Panc1 (cell line): ENCODE data around the gene SPATC1L. TPM values are rescaled to one million over a fixed set of nuclear protein-coding genes. Genes with fewer than 3 reads are reported as not detected.

Experiments
- ATAC-seq: fragments of 200-7000 bp; cut with Tn5 transposase; 2 replicates; pipeline ENCODE4 v1.9.1; 2020; ENCODE audit warnings: mild to moderate bottlenecking, moderate library complexity
- BruUV-seq: library from RNA; stranded (reverse); fragments of 400-500 nt; replicated peaks from 2 replicates; lab custom pipeline; 2021; lab: Mats Ljungman, UMichigan
- CTCF ChIA-PET: fragments of 300-600 bp; sonication (Branson Sonifier 250); formaldehyde crosslinking; loops from one replicate; lab custom pipeline; 2022; ENCODE audit warnings: antibody characterized with exemption; lab: Charles Lee
- POLR2A ChIA-PET: fragments of 300-600 bp; sonication (Branson Sonifier 250); formaldehyde crosslinking; loops from one replicate; lab custom pipeline; 2022; ENCODE audit warnings: antibody characterized with exemption; lab: Charles Lee
- DNase-seq: peaks from one replicate; pipeline ENCODE4 v3.0.0-alpha.2; 2010; ENCODE audit warnings: low read depth, low spot score
- H3K27ac ChIP-seq: 2 replicates; pipeline ENCODE4 v1.5.1; 2011; ENCODE audit warnings: mild to moderate bottlenecking, low read length, inconsistent platforms
- H3K27me3 ChIP-seq: fragments of 200-500 bp; sonication (Bioruptor generic); 2 replicates; pipeline ENCODE4 v1.6.0; 2014; ENCODE audit warnings: low read length, inconsistent platforms; ENCODE audit not compliant: control insufficient read depth, insufficient read depth
- H3K36me3 ChIP-seq: fragments of 200-500 bp; sonication (Bioruptor generic); 2 replicates; pipeline ENCODE4 v1.5.1; 2014; ENCODE audit warnings: inconsistent platforms, mild to moderate bottlenecking, low read length, moderate library complexity; ENCODE audit not compliant: control insufficient read depth, insufficient read depth
- H3K4me1 ChIP-seq: 2 replicates; pipeline ENCODE4 v1.5.1; 2011; ENCODE audit warnings: inconsistent platforms, mild to moderate bottlenecking, low read length, moderate library complexity; ENCODE audit not compliant: control insufficient read depth, insufficient read depth
- H3K4me3 ChIP-seq, 2 experiments: 2 replicates each; pipeline ENCODE4 v1.5.1; 2011 to 2012; ENCODE audit warnings: low read depth in 2 of 2, low read length in 2 of 2, mild to moderate bottlenecking in 2 of 2, inconsistent platforms in 1 of 2, moderate library complexity in 1 of 2
- H3K9me3 ChIP-seq: fragments of 200-500 bp; sonication (Bioruptor generic); 2 replicates; pipeline ENCODE4 v1.5.1; 2014; ENCODE audit warnings: low read depth, mild to moderate bottlenecking, inconsistent platforms, low read length, moderate library complexity; ENCODE audit not compliant: control insufficient read depth, insufficient read depth
- CTCF ChIP-seq: fragments of 450-650 bp; IDR thresholded peaks from 2 replicates; pipeline ENCODE4 v1.5.1; 2017; ENCODE audit warnings: mild to moderate bottlenecking
- POLR2AphosphoS5 ChIP-seq: IDR thresholded peaks from 2 replicates; pipeline ENCODE4 v1.6.1; 2012; ENCODE audit warnings: mild to moderate bottlenecking, low read depth, low read length, moderate library complexity
- REST ChIP-seq, 2 experiments: IDR thresholded peaks; 2 replicates each; pipeline ENCODE4 v1.6.1; 2011 to 2012; ENCODE audit warnings: low read depth in 2 of 2, control low read depth in 1 of 2, low read length in 1 of 2, mild to moderate bottlenecking in 1 of 2, moderate library complexity in 1 of 2; ENCODE audit not compliant: insufficient read depth in 1 of 2
- SIN3A ChIP-seq: IDR thresholded peaks from 2 replicates; pipeline ENCODE4 v1.6.1; 2012; ENCODE audit warnings: low read depth, mild to moderate bottlenecking, low read length, moderate library complexity, borderline replicate concordance; ENCODE audit not compliant: insufficient read depth
- TCF7L2 ChIP-seq: IDR thresholded peaks from 2 replicates; pipeline ENCODE4 v1.6.1; 2011; ENCODE audit warnings: mild to moderate bottlenecking, low read depth, low read length, inconsistent platforms
- in situ Hi-C: cut with HindIII; loops from 2 replicates; pipeline ENCODE4 v1.10.0; 2016; ENCODE audit warnings: low sequenced_read_pairs, low pct_unique_long_range_greater_than_20kb
- intact Hi-C: fragments of 100-400 bp; cut with micrococcal nuclease; formaldehyde crosslinking; loops from one replicate; pipeline ENCODE4 v1.10.0; 2022; ENCODE audit not compliant: unreplicated experiment
- total RNA-seq: library from RNA; stranded (reverse); gene quantifications from one replicate; pipeline ENCODE4 v1.2.1, GENCODE V29; 2021; ENCODE audit not compliant: unreplicated experiment

Gene SPATC1L
- total RNA-seq, 1 experiment from 2014 or later, result 0.26 TPM

- POLR2A ChIA-PET, result no interaction called here
- BruUV-seq, result no TSS peak
- DNase-seq (no peak), ATAC-seq (no peak)
- H3K4me3 ChIP-seq, result no peak overlapping the region
- in situ Hi-C loops, result no loop called here
- CTCF ChIA-PET, result no interaction called here
- no peaks in the 10 kb centered on the region for H3K36me3 ChIP-seq
- no peaks in the 10 kb centered on the region for H3K9me3 ChIP-seq
- intact Hi-C loops, result no loop called here
- H3K27ac ChIP-seq, result no peak overlapping the region
- H3K27me3 ChIP-seq, result no peaks in the 10 kb centered on the region
- H3K4me1 ChIP-seq, result no peaks in the 10 kb centered on the region
- no peak for TF ChIP-seq SIN3A
- no peak for TF ChIP-seq CTCF
- no peak for TF ChIP-seq REST (IDR thresholded peaks at IDR 0.05; ENCODE audit: insufficient read depth in 1 of 2, low read depth in 2 of 2, low read length in 1 of 2)
- TF ChIP-seq POLR2AphosphoS5, result no peak
- no peak for TF ChIP-seq TCF7L2
These were observed 54.2 kb downstream of the SPATC1L start for GRCh38 chr21:46129846-46130651.

GRCh38 chr21:46128933-46129571 lies 55.2 kb downstream of the SPATC1L start:
- POLR2A ChIA-PET, result no interaction called here
- Histone ChIP-seq H3K27ac (no peak overlapping the region), H3K36me3 (no peaks in the 10 kb centered on the region), H3K9me3 (no peaks in the 10 kb centered on the region), H3K4me1 (no peaks in the 10 kb centered on the region), H3K27me3 (no peaks in the 10 kb centered on the region), H3K4me3 (no peak overlapping the region)
- CTCF ChIA-PET, result no interaction called here
- intact Hi-C loops (no loop called here), in situ Hi-C loops (no loop called here)
- TF ChIP-seq CTCF (no peak), SIN3A (no peak), REST (IDR thresholded peaks at IDR 0.05; ENCODE audit: insufficient read depth in 1 of 2, low read depth in 2 of 2, low read length in 1 of 2) (no peak), TCF7L2 (no peak), POLR2AphosphoS5 (no peak)
- DNase-seq (no peak), ATAC-seq (no peak)
- BruUV-seq, result no TSS peak
